ENCODE data around the gene MAPK14.
A peak's percentile ranks its signal among the peaks of the same experiment; 100 is the strongest.

GRCh38 chr6:36025260-36025931 is 2.2 kb upstream of the MAPK14 start:
- TF ChIP-seq, protein P1, sequence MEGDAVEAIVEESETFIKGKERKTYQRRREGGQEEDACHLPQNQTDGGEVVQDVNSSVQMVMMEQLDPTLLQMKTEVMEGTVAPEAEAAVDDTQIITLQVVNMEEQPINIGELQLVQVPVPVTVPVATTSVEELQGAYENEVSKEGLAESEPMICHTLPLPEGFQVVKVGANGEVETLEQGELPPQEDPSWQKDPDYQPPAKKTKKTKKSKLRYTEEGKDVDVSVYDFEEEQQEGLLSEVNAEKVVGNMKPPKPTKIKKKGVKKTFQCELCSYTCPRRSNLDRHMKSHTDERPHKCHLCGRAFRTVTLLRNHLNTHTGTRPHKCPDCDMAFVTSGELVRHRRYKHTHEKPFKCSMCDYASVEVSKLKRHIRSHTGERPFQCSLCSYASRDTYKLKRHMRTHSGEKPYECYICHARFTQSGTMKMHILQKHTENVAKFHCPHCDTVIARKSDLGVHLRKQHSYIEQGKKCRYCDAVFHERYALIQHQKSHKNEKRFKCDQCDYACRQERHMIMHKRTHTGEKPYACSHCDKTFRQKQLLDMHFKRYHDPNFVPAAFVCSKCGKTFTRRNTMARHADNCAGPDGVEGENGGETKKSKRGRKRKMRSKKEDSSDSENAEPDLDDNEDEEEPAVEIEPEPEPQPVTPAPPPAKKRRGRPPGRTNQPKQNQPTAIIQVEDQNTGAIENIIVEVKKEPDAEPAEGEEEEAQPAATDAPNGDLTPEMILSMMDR (IDR thresholded peaks at IDR 0.05; ENCODE audit: extremely low read depth in 1 of 2, insufficient read depth in 1 of 2, low read depth in 1 of 2, low read length in 2 of 2) = no peak
- TF ChIP-seq EZH2 (IDR thresholded peaks at IDR 0.05; ENCODE audit: borderline replicate concordance, low read depth, low read length, severe bottlenecking) (no peak), POLR2A (IDR thresholded peaks at IDR 0.05; ENCODE audit: low read depth, low read length) (no peak), MYC (IDR thresholded peaks at IDR 0.05; ENCODE audit: low read depth, low read length) (no peak), POLR2AphosphoS5 (IDR thresholded peaks at IDR 0.05; ENCODE audit: insufficient read depth, low read depth, low read length) (peak; percentile 24), GATA2 (IDR thresholded peaks at IDR 0.05; ENCODE audit: insufficient read depth, insufficient read length, low read depth, low read length) (peak; percentile 69)
